Fibroblast of lung (primary cell): ENCODE measurements around the gene BPHL. TPM values are rescaled to one million over a fixed set of nuclear protein-coding genes. Genes with fewer than 3 reads are reported as not detected.
A peak's percentile ranks its signal among the peaks of the same experiment; 100 is the strongest.
"Not testable (repeated sequence)": the region's sequence is repeated elsewhere in the genome, so short reads cannot be mapped to it uniquely, and the experiment has no call there.

ENCODE experiments used
- DNase-seq, 2 donors: peaks; one replicate each; pipeline versions ENCODE4 v3.0.0 to v3.0.0-alpha.2; 2010; ENCODE audit warnings: low read depth in 2 of 2
- H2AFZ ChIP-seq: 2 replicates; pipeline ENCODE4 v1.5.1; 2012; ENCODE audit warnings: low read length, control low read depth, inconsistent platforms
- H3K27ac ChIP-seq: 2 replicates; pipeline ENCODE4 v1.5.1; 2011; ENCODE audit warnings: low read length, control low read depth; ENCODE audit not compliant: insufficient read depth
- H3K27me3 ChIP-seq: 2 replicates; pipeline ENCODE4 v1.5.1; 2011; ENCODE audit warnings: mild to moderate bottlenecking, low read length; ENCODE audit not compliant: control insufficient read depth, insufficient read depth
- H3K36me3 ChIP-seq: 2 replicates; pipeline ENCODE4 v1.5.1; 2011; ENCODE audit warnings: low read length; ENCODE audit not compliant: control insufficient read depth, insufficient read depth
- H3K4me1 ChIP-seq: 2 replicates; pipeline ENCODE4 v1.5.1; 2011; ENCODE audit warnings: low read length; ENCODE audit not compliant: control insufficient read depth, insufficient read depth; ENCODE audit errors: extremely low read depth
- H3K4me2 ChIP-seq: 2 replicates; pipeline ENCODE4 v1.5.1; 2011; ENCODE audit warnings: low read length, control low read depth; ENCODE audit not compliant: insufficient read depth; ENCODE audit errors: extremely low read depth
- H3K4me3 ChIP-seq, 4 experiments: fragments of 200-600 bp in 1 of 4; sonication (generic) in 1 of 4; replicated peaks in 1 of 4; 2 replicates each; pipeline ENCODE4 v1.5.1; 2011 to 2016; ENCODE audit warnings: low read length in 4 of 4, low read depth in 3 of 4, mild to moderate bottlenecking in 3 of 4, control low read depth in 2 of 4, inconsistent platforms in 1 of 4, mixed read lengths in 1 of 4; ENCODE audit not compliant: insufficient read depth in 1 of 4; ENCODE audit errors: control extremely low read depth in 1 of 4
- H3K79me2 ChIP-seq: 2 replicates; pipeline ENCODE4 v1.5.1; 2012; ENCODE audit warnings: mild to moderate bottlenecking, low read length, inconsistent platforms; ENCODE audit not compliant: control insufficient read depth, insufficient read depth
- H3K9ac ChIP-seq: 2 replicates; pipeline ENCODE4 v1.5.1; 2011; ENCODE audit warnings: mild to moderate bottlenecking, low read length, control low read depth; ENCODE audit not compliant: insufficient read depth
- H3K9me3 ChIP-seq: 2 replicates; pipeline ENCODE4 v1.5.1; 2012; ENCODE audit warnings: low read depth, low read length; ENCODE audit not compliant: control insufficient read depth, insufficient read depth
- H4K20me1 ChIP-seq: 2 replicates; pipeline ENCODE4 v1.5.1; 2011; ENCODE audit warnings: low read length; ENCODE audit not compliant: control insufficient read depth, insufficient read depth; ENCODE audit errors: extremely low read depth
- CTCF ChIP-seq, 2 donors: IDR thresholded peaks in 1 of 2; conservative IDR thresholded peaks in 1 of 2; 1 replicate in 1 of 2; 2 replicates in 1 of 2; pipeline ENCODE4 v1.5.1; 2011 to 2012; ENCODE audit warnings: low read length in 2 of 2, control low read depth in 1 of 2, inconsistent platforms in 1 of 2, low read depth in 1 of 2, mild to moderate bottlenecking in 1 of 2
- EZH2 ChIP-seq: IDR thresholded peaks from 2 replicates; pipeline ENCODE4 v1.5.1; 2012; ENCODE audit warnings: low read length, control low read depth, mild to moderate bottlenecking; ENCODE audit errors: missing control alignments
- polyA plus RNA-seq, 2 donors: library from polyadenylated mRNA; depleted of rRNA in 1 of 2; stranded (reverse) in 1 of 2; unstranded in 1 of 2; fragments of >200 nt; gene quantifications; 2 replicates each; pipeline ENCODE4 v1.2.1, GENCODE V29; 2011 to 2012; ENCODE audit warnings: missing spikeins in 1 of 2
- total RNA-seq: library from RNA; depleted of rRNA; stranded (reverse); fragments of >200 nt; gene quantifications from 2 replicates; pipeline ENCODE4 v1.2.1, GENCODE V29; 2014

Gene BPHL
- total and polyA plus RNA-seq, 2 donors (not counting 1 experiment from before 2014, with no cell fraction given), result 16.6 to 20.6 TPM

GRCh38 chr6:3176562-3177355 is 58.2 kb downstream of the BPHL start:
- peak; percentile 93 to 94 for DNase-seq
- Histone ChIP-seq H3K27ac (no peak overlapping the region), H3K27me3 (no peaks in the 10 kb centered on the region), H3K79me2 (no peaks in the 10 kb centered on the region), H3K9ac (no peak overlapping the region), H3K4me3 (no peak overlapping the region), H3K36me3 (no peaks in the 10 kb centered on the region), H2AFZ (no peak overlapping the region), H3K4me1 (no peaks in the 10 kb centered on the region), H3K4me2 (no peak overlapping the region), H3K9me3 (no peaks in the 10 kb centered on the region), H4K20me1 (no peaks in the 10 kb centered on the region)
- TF ChIP-seq CTCF (conservative IDR thresholded peaks at IDR 0.05 in 1 of 2, IDR thresholded peaks at IDR 0.05 in 1 of 2; ENCODE audit: low read depth in 1 of 2, low read length in 2 of 2) (no peak), EZH2 (no peak)

GRCh38 chr6:3178666-3179065 is 60.2 kb downstream of the BPHL start:
- H3K27ac ChIP-seq, H3K36me3 ChIP-seq, H3K79me2 ChIP-seq, H3K27me3 ChIP-seq, H4K20me1 ChIP-seq, DNase-seq, H3K4me3 ChIP-seq, H3K4me2 ChIP-seq, H2AFZ ChIP-seq, H3K4me1 ChIP-seq, H3K9ac ChIP-seq, H3K9me3 ChIP-seq: not testable (repeated sequence)

GRCh38 chr6:3179945-3180344 is 61.4 kb downstream of the BPHL start:
- Histone ChIP-seq H3K27me3 (peaks cover 12% of the 10 kb centered on the region), H3K4me3 (peak overlapping the region in 2 of 4 experiments; percentile 35 to 44)
- H3K4me1 ChIP-seq, H3K27ac ChIP-seq, H3K4me2 ChIP-seq, DNase-seq, H3K9ac ChIP-seq, H3K79me2 ChIP-seq, H2AFZ ChIP-seq, H3K9me3 ChIP-seq, H3K36me3 ChIP-seq, H4K20me1 ChIP-seq: not testable (repeated sequence)

GRCh38 chr6:3181105-3181504 is 62.6 kb downstream of the BPHL start:
- Histone ChIP-seq H3K27ac (no peak overlapping the region), H3K79me2 (no peaks in the 10 kb centered on the region), H4K20me1 (no peaks in the 10 kb centered on the region), H3K36me3 (no peaks in the 10 kb centered on the region), H3K4me2 (no peak overlapping the region), H3K27me3 (peaks cover 12% of the 10 kb centered on the region), H3K4me1 (no peaks in the 10 kb centered on the region), H2AFZ (no peak overlapping the region), H3K9me3 (no peaks in the 10 kb centered on the region), H3K4me3 (no peak overlapping the region), H3K9ac (no peak overlapping the region)
- no peak for DNase-seq
- TF ChIP-seq CTCF (conservative IDR thresholded peaks at IDR 0.05 in 1 of 2, IDR thresholded peaks at IDR 0.05 in 1 of 2; ENCODE audit: low read depth in 1 of 2, low read length in 2 of 2) (no peak), EZH2 (no peak)
